HG03175 (cell line): ENCODE data around the gene H1-8.

Experiments used
- ATAC-seq: cut with Tn5 transposase; IDR thresholded peaks from one replicate; pipeline ENCODE4 v1.9.1; 2021; ENCODE audit warnings: mild to moderate bottlenecking, moderate library complexity; ENCODE audit not compliant: unreplicated experiment

Gene H1-8

GRCh38 chr3:129555153-129555550, 12.2 kb downstream of the H1-8 start:
- no peak for ATAC-seq

GRCh38 chr3:129555616-129556357, 12.8 kb downstream of the H1-8 start:
- ATAC-seq, result no peak

GRCh38 chr3:129556358-129556695, 13.4 kb downstream of the H1-8 start:
- ATAC-seq, result no peak

GRCh38 chr3:129556890-129557547, 14.0 kb downstream of the H1-8 start:
- ATAC-seq, result no peak

GRCh38 chr3:129557548-129557894, 14.5 kb downstream of the H1-8 start:
- ATAC-seq, result no peak

- no peak for ATAC-seq
Measured at GRCh38 chr3:129558081-129558771, 15.3 kb downstream of the H1-8 start.

GRCh38 chr3:129558772-129559564, 16.0 kb downstream of the H1-8 start:
- ATAC-seq, result no peak

- no peak for ATAC-seq
Measured at GRCh38 chr3:129559565-129560079, 16.6 kb downstream of the H1-8 start.

- no peak for ATAC-seq
Measured at GRCh38 chr3:129560269-129560787, 17.4 kb downstream of the H1-8 start.

- ATAC-seq, result no peak
Measured at GRCh38 chr3:129560911-129561594, 18.1 kb downstream of the H1-8 start.

- no peak for ATAC-seq
Measured at GRCh38 chr3:129561619-129562248, 18.8 kb downstream of the H1-8 start.

GRCh38 chr3:129562803-129563202, 19.8 kb downstream of the H1-8 start:
- no peak for ATAC-seq

- ATAC-seq, result no peak
Measured at GRCh38 chr3:129563332-129563731, 20.4 kb downstream of the H1-8 start.

- ATAC-seq, result no peak
Measured at GRCh38 chr3:129563850-129564535, 21.0 kb downstream of the H1-8 start.

- no peak for ATAC-seq
Measured at GRCh38 chr3:129564981-129565644, 22.1 kb downstream of the H1-8 start.

- ATAC-seq, result no peak
Measured at GRCh38 chr3:129565902-129566301, 22.9 kb downstream of the H1-8 start.

GRCh38 chr3:129567176-129567705, 24.3 kb downstream of the H1-8 start:
- no peak for ATAC-seq

GRCh38 chr3:129567939-129568338, 25.0 kb downstream of the H1-8 start:
- no peak for ATAC-seq
